GM12878 (cell line): ENCODE results near the gene PARN.
"Not testable (repeated sequence)": the region's sequence is repeated elsewhere in the genome, so short reads cannot be mapped to it uniquely, and the experiment has no call there.

Experiments
- ATF3 ChIP-seq: IDR thresholded peaks from 2 replicates; pipeline ENCODE4 v1.6.1; 2011; ENCODE audit warnings: low read depth, mild to moderate bottlenecking, low read length, moderate library complexity, borderline replicate concordance; ENCODE audit errors: extremely low read depth
- E4F1 ChIP-seq: fragments of 450-650 bp; IDR thresholded peaks from 2 replicates; pipeline ENCODE4 v1.6.1; 2018; ENCODE audit warnings: borderline replicate concordance, mild to moderate bottlenecking; ENCODE audit not compliant: partially characterized antibody
- RFX5 ChIP-seq: IDR thresholded peaks from 2 replicates; pipeline ENCODE4 v1.6.1; 2011; ENCODE audit warnings: low read depth, low read length, improper control_type of control experiment
- SMC3 ChIP-seq: IDR thresholded peaks from 2 replicates; pipeline ENCODE4 v1.6.1; 2011; ENCODE audit warnings: low read length, improper control_type of control experiment, borderline replicate concordance

GRCh38 chr16:14402114-14403000, 227.7 kb downstream of the PARN start:
- not testable (repeated sequence) for TF ChIP-seq RFX5, E4F1, ATF3, SMC3
